Caco-2 (cell line): Measurements from ENCODE around the gene PPM1L. TPM values are rescaled to one million over a fixed set of nuclear protein-coding genes. Genes with fewer than 3 reads are reported as not detected.

ENCODE experiments used
- BruUV-seq: library from RNA; stranded (reverse); fragments of 400-500 nt; replicated peaks from 2 replicates; lab custom pipeline; 2021; lab: Mats Ljungman, UMichigan
- CTCF ChIA-PET: fragments of 300-600 bp; sonication (Branson Sonifier 250); formaldehyde crosslinking; loops from one replicate; lab custom pipeline; 2022; ENCODE audit warnings: antibody characterized with exemption; lab: Charles Lee
- POLR2A ChIA-PET: fragments of 300-600 bp; sonication (Branson Sonifier 250); formaldehyde crosslinking; loops from one replicate; lab custom pipeline; 2022; ENCODE audit warnings: antibody characterized with exemption; lab: Charles Lee
- DNase-seq, 2 experiments: peaks; one replicate each; pipeline versions ENCODE4 v3.0.0 to v3.0.0-alpha.2; 2020 to 2022
- H3K27me3 ChIP-seq: replicated peaks from 2 replicates; pipeline ENCODE4 v1.6.0; 2011; ENCODE audit warnings: low read length; ENCODE audit not compliant: control insufficient read depth, insufficient read depth
- H3K36me3 ChIP-seq: 2 replicates; pipeline ENCODE4 v1.5.1; 2011; ENCODE audit warnings: low read length; ENCODE audit not compliant: control insufficient read depth, insufficient read depth
- H3K4me1 ChIP-seq: fragments of 250-450 bp; sonication (Bioruptor Pico); 2 replicates; pipeline ENCODE4 v1.5.1; 2020; ENCODE audit warnings: mild to moderate bottlenecking
- H3K4me3 ChIP-seq: 2 replicates; pipeline ENCODE4 v1.5.1; 2011; ENCODE audit warnings: low read depth, mild to moderate bottlenecking, control low read depth, low read length
- H3K9me3 ChIP-seq: fragments of 250-450 bp; sonication (Bioruptor Pico); 2 replicates; pipeline ENCODE4 v1.5.1; 2020; ENCODE audit warnings: mild to moderate bottlenecking, moderate library complexity
- H3K27ac Mint-ChIP-seq: one replicate; pipeline ENCODE4 v1.8.0; 2022; ENCODE audit warnings: mixed read lengths; ENCODE audit not compliant: unreplicated experiment
- H3K27me3 Mint-ChIP-seq: one replicate; pipeline ENCODE4 v1.8.0; 2022; ENCODE audit warnings: mixed read lengths; ENCODE audit not compliant: insufficient read depth, unreplicated experiment
- H3K36me3 Mint-ChIP-seq: one replicate; pipeline ENCODE4 v1.8.0; 2022; ENCODE audit warnings: mild to moderate bottlenecking, mixed read lengths; ENCODE audit not compliant: insufficient read depth, unreplicated experiment
- H3K4me1 Mint-ChIP-seq: one replicate; pipeline ENCODE4 v1.8.0; 2022; ENCODE audit warnings: low read depth, mixed read lengths; ENCODE audit not compliant: unreplicated experiment
- H3K4me3 Mint-ChIP-seq: one replicate; pipeline ENCODE4 v1.8.0; 2022; ENCODE audit warnings: mild to moderate bottlenecking, moderate library complexity, mixed read lengths; ENCODE audit not compliant: unreplicated experiment
- H3K9me3 Mint-ChIP-seq: one replicate; pipeline ENCODE4 v1.8.0; 2022; ENCODE audit warnings: mixed read lengths; ENCODE audit not compliant: unreplicated experiment
- CTCF ChIP-seq, 2 experiments: fragments of 200-600 bp in 1 of 2; IDR thresholded peaks; 1 replicate in 1 of 2; 2 replicates in 1 of 2; pipeline versions ENCODE4 v1.5.1 to v1.8.0; 2011 to 2022; ENCODE audit warnings: antibody characterized with exemption in 1 of 2, control low read depth in 1 of 2, inconsistent platforms in 1 of 2, low read depth in 1 of 2, low read length in 1 of 2, mild to moderate bottlenecking in 1 of 2, moderate library complexity in 1 of 2; ENCODE audit not compliant: insufficient read depth in 1 of 2, severe bottlenecking in 1 of 2, unreplicated experiment in 1 of 2
- intact Hi-C: fragments of 100-400 bp; cut with micrococcal nuclease; formaldehyde crosslinking; loops from one replicate; pipeline ENCODE4 v1.10.0; 2022; ENCODE audit not compliant: unreplicated experiment
- total RNA-seq: library from RNA; stranded (reverse); gene quantifications from 2 replicates; pipeline ENCODE4 v1.2.3, GENCODE V29; 2022

Gene PPM1L
- total RNA-seq, 1 experiment from 2014 or later, result 2.0 TPM

GRCh38 chr3:160796813-160797164 lies 40.8 kb downstream of the PPM1L start:
- POLR2A ChIA-PET, result no interaction called here
- Histone ChIP-seq H3K36me3 (no peaks in the 10 kb centered on the region), H3K9me3 (no peaks in the 10 kb centered on the region), H3K4me3 (no peak overlapping the region), H3K4me1 (peaks cover 16% of the 10 kb centered on the region), H3K27me3 (no peaks in the 10 kb centered on the region; the same call in 1 of the 2 replicates)
- CTCF ChIA-PET, result interaction anchor here (1.2 kb wide), 1 partner anchor 529 kb away, joined by 3 read pairs; no protein-coding TSS in a partner anchor
- no peaks in the 10 kb centered on the region for H3K36me3 Mint-ChIP-seq
- no peak overlapping the region for H3K4me3 Mint-ChIP-seq
- no peaks in the 10 kb centered on the region for H3K9me3 Mint-ChIP-seq
- H3K27me3 Mint-ChIP-seq, result peaks cover 20% of the 10 kb centered on the region
- H3K27ac Mint-ChIP-seq, result peak overlapping the region; percentile 0
- no TSS peak for BruUV-seq
- intact Hi-C loops, result loop anchor here (1.0 to 2.0 kb wide), 2 partner anchors 11 to 42 kb away; no protein-coding TSS in a partner anchor
- peaks cover 21% of the 10 kb centered on the region for H3K4me1 Mint-ChIP-seq
- TF ChIP-seq CTCF (IDR thresholded peaks at IDR 0.05; ENCODE audit: insufficient read depth in 1 of 2, low read depth in 1 of 2, low read length in 1 of 2, severe bottlenecking in 1 of 2, unreplicated experiment in 1 of 2), result no peak
- DNase-seq, result peak; percentile 50 to 63

GRCh38 chr3:160797356-160797755 lies 41.3 kb downstream of the PPM1L start:
- H3K9me3 Mint-ChIP-seq, result no peaks in the 10 kb centered on the region
- H3K4me1 ChIP-seq, result peaks cover 16% of the 10 kb centered on the region
- H3K4me3 ChIP-seq, result no peak overlapping the region
- peaks cover 21% of the 10 kb centered on the region for H3K4me1 Mint-ChIP-seq
- H3K27ac Mint-ChIP-seq, result peak overlapping the region; percentile 0
- H3K27me3 Mint-ChIP-seq, result peaks cover 25% of the 10 kb centered on the region
- H3K4me3 Mint-ChIP-seq, result no peak overlapping the region
- no peaks in the 10 kb centered on the region; the same call in 1 of the 2 replicates for H3K27me3 ChIP-seq
- no peaks in the 10 kb centered on the region for H3K9me3 ChIP-seq
- H3K36me3 Mint-ChIP-seq, result no peaks in the 10 kb centered on the region
- no peak for DNase-seq
- H3K36me3 ChIP-seq, result no peaks in the 10 kb centered on the region
- ChIA-PET CTCF (no interaction called here), POLR2A (no interaction called here)
- TF ChIP-seq CTCF (IDR thresholded peaks at IDR 0.05; ENCODE audit: insufficient read depth in 1 of 2, low read depth in 1 of 2, low read length in 1 of 2, severe bottlenecking in 1 of 2, unreplicated experiment in 1 of 2), result no peak
- BruUV-seq, result no TSS peak
- intact Hi-C loops, result loop anchor here (2.0 kb wide), 1 partner anchor 43 kb away; no protein-coding TSS in a partner anchor

- Histone ChIP-seq H3K9me3 (no peaks in the 10 kb centered on the region), H3K36me3 (no peaks in the 10 kb centered on the region), H3K27me3 (no peaks in the 10 kb centered on the region; the same call in 1 of the 2 replicates), H3K4me1 (peaks cover 10% of the 10 kb centered on the region), H3K4me3 (no peak overlapping the region)
- H3K27ac Mint-ChIP-seq, result no peak overlapping the region
- H3K36me3 Mint-ChIP-seq, result no peaks in the 10 kb centered on the region
- no peak for DNase-seq
- ChIA-PET CTCF (no interaction called here), POLR2A (no interaction called here)
- intact Hi-C loops, result no loop called here
- H3K9me3 Mint-ChIP-seq, result no peaks in the 10 kb centered on the region
- no TSS peak for BruUV-seq
- peaks cover 10% of the 10 kb centered on the region for H3K4me1 Mint-ChIP-seq
- no peak overlapping the region for H3K4me3 Mint-ChIP-seq
- peaks cover 14% of the 10 kb centered on the region for H3K27me3 Mint-ChIP-seq
- no peak for TF ChIP-seq CTCF (IDR thresholded peaks at IDR 0.05; ENCODE audit: insufficient read depth in 1 of 2, low read depth in 1 of 2, low read length in 1 of 2, severe bottlenecking in 1 of 2, unreplicated experiment in 1 of 2)
Measured at GRCh38 chr3:160801386-160802118, 45.5 kb downstream of the PPM1L start.
